Lung microvascular endothelial cell (primary cell): ENCODE measurements around the gene PRPS1L1. TPM values are rescaled to one million over a fixed set of nuclear protein-coding genes. Genes with fewer than 3 reads are reported as not detected.

Experiments
- total RNA-seq: library from RNA; depleted of rRNA; stranded (reverse); fragments of >200 nt; gene quantifications from 2 replicates; pipeline ENCODE4 v1.2.1, GENCODE V29; 2014

Gene PRPS1L1
- total RNA-seq, 1 donor from 2014 or later: not detected

Other genes starting within 250 kb of the PRPS1L1 start
- gene SNX13, start 87.4 kb downstream of the PRPS1L1 start, total RNA-seq: 16.8 and 27.4 TPM in 2 replicates